ENCODE results near the gene ENTHD1.
A peak's percentile ranks its signal among the peaks of the same experiment; 100 is the strongest.

ENTHD1 gene

DNA sequence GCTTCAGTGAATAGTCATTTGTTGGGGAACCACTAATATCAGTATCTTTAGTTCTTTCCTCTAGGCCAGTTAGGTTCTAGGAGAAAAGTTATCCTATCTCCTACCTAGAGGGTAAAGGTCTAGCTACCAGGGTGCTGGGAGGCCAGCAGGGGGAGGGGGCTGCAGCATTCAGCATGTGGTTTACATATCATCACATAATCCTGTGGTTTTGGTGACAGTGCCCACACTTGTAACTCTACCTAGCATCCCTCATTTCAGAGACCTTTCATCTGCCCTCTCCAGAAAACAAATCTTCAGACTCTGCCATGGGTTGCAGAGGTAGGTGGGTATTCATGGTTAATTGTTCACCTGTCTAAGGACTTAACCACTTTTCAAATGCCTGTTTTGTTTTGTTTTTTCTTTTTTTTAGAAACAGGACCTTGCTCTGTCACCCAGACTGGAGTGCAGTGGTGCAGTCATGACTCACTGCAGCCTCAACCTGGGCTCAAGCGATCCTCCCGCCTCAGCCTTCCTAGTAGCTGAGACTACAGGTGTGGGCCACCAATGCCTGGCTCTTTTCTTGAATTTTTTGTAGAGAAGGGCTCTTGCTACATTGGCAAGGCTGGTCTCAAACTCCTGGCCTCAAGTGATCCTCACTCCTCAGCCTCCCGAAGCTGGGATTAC, 146.8 kb downstream of the ENTHD1 start:
- Histone ChIP-seq H3K9me3 (ENCODE audit: control insufficient read depth, insufficient read depth, low read depth, low read length) (no peaks in the 10 kb centered on the region), H3K4me1 (ENCODE audit: control insufficient read depth, insufficient read depth, low read length) (peaks cover 6% of the 10 kb centered on the region; the same call in 1 of the 2 replicates), H3K36me3 (ENCODE audit: control insufficient read depth in 2 of 2, insufficient read depth in 1 of 2, low read length in 2 of 2) (no peaks in the 10 kb centered on the region), H3K4me3 (ENCODE audit: low read depth, low read length) (no peak overlapping the region), H3K27ac (ENCODE audit: extremely low read depth, low read depth, low read length) (no peak overlapping the region)
- TF ChIP-seq, protein P1, sequence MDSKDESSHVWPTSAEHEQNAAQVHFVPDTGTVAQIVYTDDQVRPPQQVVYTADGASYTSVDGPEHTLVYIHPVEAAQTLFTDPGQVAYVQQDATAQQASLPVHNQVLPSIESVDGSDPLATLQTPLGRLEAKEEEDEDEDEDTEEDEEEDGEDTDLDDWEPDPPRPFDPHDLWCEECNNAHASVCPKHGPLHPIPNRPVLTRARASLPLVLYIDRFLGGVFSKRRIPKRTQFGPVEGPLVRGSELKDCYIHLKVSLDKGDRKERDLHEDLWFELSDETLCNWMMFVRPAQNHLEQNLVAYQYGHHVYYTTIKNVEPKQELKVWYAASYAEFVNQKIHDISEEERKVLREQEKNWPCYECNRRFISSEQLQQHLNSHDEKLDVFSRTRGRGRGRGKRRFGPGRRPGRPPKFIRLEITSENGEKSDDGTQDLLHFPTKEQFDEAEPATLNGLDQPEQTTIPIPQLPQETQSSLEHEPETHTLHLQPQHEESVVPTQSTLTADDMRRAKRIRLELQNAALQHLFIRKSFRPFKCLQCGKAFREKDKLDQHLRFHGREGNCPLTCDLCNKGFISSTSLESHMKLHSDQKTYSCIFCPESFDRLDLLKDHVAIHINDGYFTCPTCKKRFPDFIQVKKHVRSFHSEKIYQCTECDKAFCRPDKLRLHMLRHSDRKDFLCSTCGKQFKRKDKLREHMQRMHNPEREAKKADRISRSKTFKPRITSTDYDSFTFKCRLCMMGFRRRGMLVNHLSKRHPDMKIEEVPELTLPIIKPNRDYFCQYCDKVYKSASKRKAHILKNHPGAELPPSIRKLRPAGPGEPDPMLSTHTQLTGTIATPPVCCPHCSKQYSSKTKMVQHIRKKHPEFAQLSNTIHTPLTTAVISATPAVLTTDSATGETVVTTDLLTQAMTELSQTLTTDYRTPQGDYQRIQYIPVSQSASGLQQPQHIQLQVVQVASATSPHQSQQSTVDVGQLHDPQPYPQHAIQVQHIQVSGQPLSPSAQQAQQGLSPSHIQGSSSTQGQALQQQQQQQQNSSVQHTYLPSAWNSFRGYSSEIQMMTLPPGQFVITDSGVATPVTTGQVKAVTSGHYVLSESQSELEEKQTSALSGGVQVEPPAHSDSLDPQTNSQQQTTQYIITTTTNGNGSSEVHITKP (tag by site-specific recombination; IDR thresholded peaks at IDR 0.05): peak; percentile 31; the same call in 1 of the 2 replicates
- no peak for TF ChIP-seq SALL2 (tag by site-specific recombination; IDR thresholded peaks at IDR 0.05; ENCODE audit: borderline replicate concordance)
- ChIA-PET CTCF (interaction anchor here (0.7 kb wide), 1 partner anchor 57 kb away, joined by 3 read pairs; no protein-coding TSS in a partner anchor), POLR2A (no interaction called here)

DNA sequence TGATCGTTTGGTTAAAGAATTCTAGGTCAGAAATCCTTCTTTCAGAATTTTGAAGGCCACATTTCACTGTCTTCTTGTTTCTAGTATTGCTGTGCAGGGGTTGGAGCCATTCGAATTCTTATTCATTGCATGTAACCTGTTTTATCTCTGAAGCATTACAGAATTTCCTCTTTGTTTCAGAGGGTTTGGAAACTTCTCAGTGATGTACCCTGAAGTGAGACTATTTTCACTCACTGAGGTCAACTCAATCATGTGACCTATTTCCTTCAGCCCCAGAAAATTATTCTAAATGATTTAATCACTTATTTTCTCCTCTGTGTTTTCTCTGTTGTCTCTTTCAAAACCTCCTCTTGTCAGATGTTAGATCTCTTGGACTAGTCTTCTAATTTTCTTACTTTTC, 147.8 kb downstream of the ENTHD1 start:
- TF ChIP-seq SCRT2 (tag by site-specific recombination; IDR thresholded peaks at IDR 0.05) (no peak), EGR2 (tag by site-specific recombination; IDR thresholded peaks at IDR 0.05; ENCODE audit: low read depth) (no peak)
- TF ChIP-seq, protein P2, sequence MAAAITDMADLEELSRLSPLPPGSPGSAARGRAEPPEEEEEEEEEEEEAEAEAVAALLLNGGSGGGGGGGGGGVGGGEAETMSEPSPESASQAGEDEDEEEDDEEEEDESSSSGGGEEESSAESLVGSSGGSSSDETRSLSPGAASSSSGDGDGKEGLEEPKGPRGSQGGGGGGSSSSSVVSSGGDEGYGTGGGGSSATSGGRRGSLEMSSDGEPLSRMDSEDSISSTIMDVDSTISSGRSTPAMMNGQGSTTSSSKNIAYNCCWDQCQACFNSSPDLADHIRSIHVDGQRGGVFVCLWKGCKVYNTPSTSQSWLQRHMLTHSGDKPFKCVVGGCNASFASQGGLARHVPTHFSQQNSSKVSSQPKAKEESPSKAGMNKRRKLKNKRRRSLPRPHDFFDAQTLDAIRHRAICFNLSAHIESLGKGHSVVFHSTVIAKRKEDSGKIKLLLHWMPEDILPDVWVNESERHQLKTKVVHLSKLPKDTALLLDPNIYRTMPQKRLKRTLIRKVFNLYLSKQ (tag by site-specific recombination; IDR thresholded peaks at IDR 0.05; ENCODE audit: borderline replicate concordance): no peak
- Histone ChIP-seq H3K4me3 (ENCODE audit: low read depth, low read length) (no peak overlapping the region), H3K36me3 (ENCODE audit: control insufficient read depth in 2 of 2, insufficient read depth in 1 of 2, low read length in 2 of 2) (no peaks in the 10 kb centered on the region), H3K9me3 (ENCODE audit: control insufficient read depth, insufficient read depth, low read depth, low read length) (no peaks in the 10 kb centered on the region), H3K4me1 (ENCODE audit: control insufficient read depth, insufficient read depth, low read length) (peaks cover 6% of the 10 kb centered on the region; the same call in 1 of the 2 replicates), H3K27ac (ENCODE audit: extremely low read depth, low read depth, low read length) (no peak overlapping the region)
- ChIA-PET CTCF (interaction anchor here (0.5 to 0.7 kb wide), 2 partner anchors 58 to 530 kb away, joined by 3 read pairs; no protein-coding TSS in a partner anchor), POLR2A (no interaction called here)

DNA sequence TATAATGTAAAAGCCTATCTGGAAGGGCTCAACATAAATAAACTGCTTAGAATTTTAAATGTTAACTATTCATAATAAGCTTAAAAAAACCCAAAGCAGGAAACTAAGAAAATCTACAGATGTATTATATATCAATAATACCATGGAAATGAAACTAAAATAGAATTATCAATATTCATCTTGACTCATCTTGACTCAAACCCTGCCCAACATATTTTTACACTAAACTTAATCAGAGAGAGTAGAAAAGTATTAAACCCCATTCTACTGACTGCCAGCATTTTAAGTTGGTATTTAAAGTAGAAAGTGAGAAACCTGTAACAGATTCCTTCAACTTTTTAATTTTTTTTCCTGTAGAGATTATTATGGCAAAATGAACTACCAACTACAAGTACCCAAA, 149.2 kb downstream of the ENTHD1 start:
- Histone ChIP-seq H3K9me3 (ENCODE audit: control insufficient read depth, insufficient read depth, low read depth, low read length) (no peaks in the 10 kb centered on the region), H3K4me3 (ENCODE audit: low read depth, low read length) (no peak overlapping the region), H3K27ac (ENCODE audit: extremely low read depth, low read depth, low read length) (no peak overlapping the region), H3K4me1 (ENCODE audit: control insufficient read depth, insufficient read depth, low read length) (peaks cover 6% of the 10 kb centered on the region; the same call in 1 of the 2 replicates), H3K36me3 (ENCODE audit: control insufficient read depth in 2 of 2, insufficient read depth in 1 of 2, low read length in 2 of 2) (no peaks in the 10 kb centered on the region)
- CTCF ChIA-PET: interaction anchor here (0.6 to 1.0 kb wide), 2 partner anchors 12 to 1013 kb away, joined by 3 to 4 read pairs; no protein-coding TSS in a partner anchor
- POLR2A ChIA-PET: no interaction called here
- TF ChIP-seq ZNF311 (tag by site-specific recombination; IDR thresholded peaks at IDR 0.05; ENCODE audit: borderline replicate concordance) (no peak), MZF1 (tag by site-specific recombination; IDR thresholded peaks at IDR 0.05; ENCODE audit: borderline replicate concordance) (no peak), ZNF174 (tag by site-specific recombination; IDR thresholded peaks at IDR 0.05) (no peak), ZNF391 (tag by site-specific recombination; IDR thresholded peaks at IDR 0.05; ENCODE audit: borderline replicate concordance, low read depth) (no peak), ZNF473 (tag by site-specific recombination; IDR thresholded peaks at IDR 0.05) (no peak), YY1 (tag by site-specific recombination; IDR thresholded peaks at IDR 0.05) (no peak), ZNF560 (tag by site-specific recombination; IDR thresholded peaks at IDR 0.05; ENCODE audit: borderline replicate concordance) (no peak), ZNF426 (tag by site-specific recombination; IDR thresholded peaks at IDR 0.05) (no peak), ZNF654 (tag by site-specific recombination; IDR thresholded peaks at IDR 0.05; ENCODE audit: low read depth) (no peak), ZBTB21 (tag by site-specific recombination; IDR thresholded peaks at IDR 0.05) (no peak), ZNF610 (tag by site-specific recombination; IDR thresholded peaks at IDR 0.05; ENCODE audit: borderline replicate concordance) (no peak), OVOL3 (tag by site-specific recombination; IDR thresholded peaks at IDR 0.05) (no peak)
- TF ChIP-seq, protein P3, sequence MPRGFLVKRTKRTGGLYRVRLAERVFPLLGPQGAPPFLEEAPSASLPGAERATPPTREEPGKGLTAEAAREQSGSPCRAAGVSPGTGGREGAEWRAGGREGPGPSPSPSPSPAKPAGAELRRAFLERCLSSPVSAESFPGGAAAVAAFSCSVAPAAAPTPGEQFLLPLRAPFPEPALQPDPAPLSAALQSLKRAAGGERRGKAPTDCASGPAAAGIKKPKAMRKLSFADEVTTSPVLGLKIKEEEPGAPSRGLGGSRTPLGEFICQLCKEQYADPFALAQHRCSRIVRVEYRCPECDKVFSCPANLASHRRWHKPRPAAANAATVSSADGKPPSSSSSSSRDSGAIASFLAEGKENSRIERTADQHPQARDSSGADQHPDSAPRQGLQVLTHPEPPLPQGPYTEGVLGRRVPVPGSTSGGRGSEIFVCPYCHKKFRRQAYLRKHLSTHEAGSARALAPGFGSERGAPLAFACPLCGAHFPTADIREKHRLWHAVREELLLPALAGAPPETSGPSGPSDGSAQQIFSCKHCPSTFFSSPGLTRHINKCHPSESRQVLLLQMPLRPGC (tag by site-specific recombination; IDR thresholded peaks at IDR 0.05): no peak
- TF ChIP-seq, protein P4, sequence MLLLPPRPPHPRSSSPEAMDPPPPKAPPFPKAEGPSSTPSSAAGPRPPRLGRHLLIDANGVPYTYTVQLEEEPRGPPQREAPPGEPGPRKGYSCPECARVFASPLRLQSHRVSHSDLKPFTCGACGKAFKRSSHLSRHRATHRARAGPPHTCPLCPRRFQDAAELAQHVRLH (tag by site-specific recombination; IDR thresholded peaks at IDR 0.05): no peak
- TF ChIP-seq, protein P5, sequence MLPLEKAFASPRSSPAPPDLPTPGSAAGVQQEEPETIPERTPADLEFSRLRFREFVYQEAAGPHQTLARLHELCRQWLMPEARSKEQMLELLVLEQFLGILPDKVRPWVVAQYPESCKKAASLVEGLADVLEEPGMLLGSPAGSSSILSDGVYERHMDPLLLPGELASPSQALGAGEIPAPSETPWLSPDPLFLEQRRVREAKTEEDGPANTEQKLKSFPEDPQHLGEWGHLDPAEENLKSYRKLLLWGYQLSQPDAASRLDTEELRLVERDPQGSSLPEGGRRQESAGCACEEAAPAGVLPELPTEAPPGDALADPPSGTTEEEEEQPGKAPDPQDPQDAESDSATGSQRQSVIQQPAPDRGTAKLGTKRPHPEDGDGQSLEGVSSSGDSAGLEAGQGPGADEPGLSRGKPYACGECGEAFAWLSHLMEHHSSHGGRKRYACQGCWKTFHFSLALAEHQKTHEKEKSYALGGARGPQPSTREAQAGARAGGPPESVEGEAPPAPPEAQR (tag by site-specific recombination; IDR thresholded peaks at IDR 0.05): no peak
- TF ChIP-seq, protein P6, sequence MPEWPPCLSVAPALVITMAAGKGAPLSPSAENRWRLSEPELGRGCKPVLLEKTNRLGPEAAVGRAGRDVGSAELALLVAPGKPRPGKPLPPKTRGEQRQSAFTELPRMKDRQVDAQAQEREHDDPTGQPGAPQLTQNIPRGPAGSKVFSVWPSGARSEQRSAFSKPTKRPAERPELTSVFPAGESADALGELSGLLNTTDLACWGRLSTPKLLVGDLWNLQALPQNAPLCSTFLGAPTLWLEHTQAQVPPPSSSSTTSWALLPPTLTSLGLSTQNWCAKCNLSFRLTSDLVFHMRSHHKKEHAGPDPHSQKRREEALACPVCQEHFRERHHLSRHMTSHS (tag by site-specific recombination; IDR thresholded peaks at IDR 0.05): no peak
